Stimulated activated memory B cell treated with anti-CD40 and anti-IgM and Interleukin-4, amounts not matched to agents 10 μg/mL and 1 μg/mL and 100 μg/mL, for 72 hours (primary cell): ENCODE measurements around the gene TYROBP.

Experiments
- ATAC-seq: fragments of 150-1000 bp; cut with Tn5 transposase; 2 replicates; pipeline ENCODE4 v1.10.0; 2021
- H3K27ac Mint-ChIP-seq: one replicate; pipeline ENCODE4 v1.8.0; 2022; ENCODE audit warnings: mild to moderate bottlenecking, mixed read lengths
- H3K27me3 Mint-ChIP-seq: one replicate; pipeline ENCODE4 v1.8.0; 2022; ENCODE audit warnings: mixed read lengths
- H3K36me3 Mint-ChIP-seq: one replicate; pipeline ENCODE4 v1.8.0; 2022; ENCODE audit warnings: mixed read lengths
- H3K4me1 Mint-ChIP-seq: one replicate; pipeline ENCODE4 v1.8.0; 2022; ENCODE audit warnings: mixed read lengths
- H3K4me3 Mint-ChIP-seq: one replicate; pipeline ENCODE4 v1.8.0; 2022; ENCODE audit warnings: mild to moderate bottlenecking, moderate library complexity, mixed read lengths
- H3K9me3 Mint-ChIP-seq: one replicate; pipeline ENCODE4 v1.8.0; 2022; ENCODE audit warnings: mixed read lengths

Gene TYROBP

GRCh38 chr19:35937345-35938281 is 29.5 kb upstream of the TYROBP start:
- Mint-ChIP-seq H3K27me3 (peaks cover 29% of the 10 kb centered on the region), H3K9me3 (no peaks in the 10 kb centered on the region), H3K27ac (no peak overlapping the region), H3K4me1 (peaks cover 24% of the 10 kb centered on the region), H3K4me3 (peak overlapping the region; percentile 52), H3K36me3 (no peaks in the 10 kb centered on the region)
- peak; percentile 6 for ATAC-seq

GRCh38 chr19:35936738-35937268 is 28.7 kb upstream of the TYROBP start:
- peak overlapping the region; percentile 69 for H3K4me3 Mint-ChIP-seq
- peaks cover 29% of the 10 kb centered on the region for H3K27me3 Mint-ChIP-seq
- no peak overlapping the region for H3K27ac Mint-ChIP-seq
- peaks cover 28% of the 10 kb centered on the region for H3K4me1 Mint-ChIP-seq
- H3K36me3 Mint-ChIP-seq: no peaks in the 10 kb centered on the region
- H3K9me3 Mint-ChIP-seq: no peaks in the 10 kb centered on the region
- no peak for ATAC-seq

GRCh38 chr19:35935911-35936737 is 28.0 kb upstream of the TYROBP start, which contains the start of gene LRFN3:
Gene LRFN3, plus strand, starts transcription at chr19:35936374. Its CDS starts 3,052 bp downstream, at chr19:35939426.
- no peaks in the 10 kb centered on the region for H3K9me3 Mint-ChIP-seq
- H3K4me1 Mint-ChIP-seq: peaks cover 33% of the 10 kb centered on the region
- H3K27ac Mint-ChIP-seq: peak within 1 kb of the TSS; percentile 2
- H3K4me3 Mint-ChIP-seq: peak within 1 kb of the TSS; percentile 78
- no peak for ATAC-seq
- H3K27me3 Mint-ChIP-seq: peaks cover 29% of the 10 kb centered on the region
- no peaks in the 10 kb centered on the region for H3K36me3 Mint-ChIP-seq

GRCh38 chr19:35932291-35932936 is 24.3 kb upstream of the TYROBP start:
- Mint-ChIP-seq H3K9me3 (peaks cover 4% of the 10 kb centered on the region), H3K27ac (no peak overlapping the region), H3K36me3 (no peaks in the 10 kb centered on the region), H3K27me3 (peaks cover 13% of the 10 kb centered on the region), H3K4me1 (peaks cover 47% of the 10 kb centered on the region), H3K4me3 (no peak overlapping the region)
- no peak for ATAC-seq

- H3K9me3 Mint-ChIP-seq: peaks cover 4% of the 10 kb centered on the region
- H3K27me3 Mint-ChIP-seq: peaks cover 12% of the 10 kb centered on the region
- ATAC-seq: no peak
- H3K36me3 Mint-ChIP-seq: no peaks in the 10 kb centered on the region
- peak overlapping the region; percentile 73 for H3K4me3 Mint-ChIP-seq
- no peak overlapping the region for H3K27ac Mint-ChIP-seq
- peaks cover 51% of the 10 kb centered on the region for H3K4me1 Mint-ChIP-seq
These were observed 23.7 kb upstream of the TYROBP start for GRCh38 chr19:35931874-35932202.

GRCh38 chr19:35931161-35931873 is 23.2 kb upstream of the TYROBP start:
- H3K4me3 Mint-ChIP-seq: peak overlapping the region; percentile 73
- H3K9me3 Mint-ChIP-seq: peaks cover 4% of the 10 kb centered on the region
- no peaks in the 10 kb centered on the region for H3K36me3 Mint-ChIP-seq
- H3K4me1 Mint-ChIP-seq: peaks cover 56% of the 10 kb centered on the region
- H3K27ac Mint-ChIP-seq: peak overlapping the region; percentile 78
- peaks cover 11% of the 10 kb centered on the region for H3K27me3 Mint-ChIP-seq
- ATAC-seq: peak; percentile 97

GRCh38 chr19:35929876-35930275 is 21.8 kb upstream of the TYROBP start:
- Mint-ChIP-seq H3K27me3 (no peaks in the 10 kb centered on the region), H3K36me3 (peaks cover 11% of the 10 kb centered on the region), H3K4me3 (peak overlapping the region; percentile 49), H3K9me3 (peaks cover 12% of the 10 kb centered on the region), H3K4me1 (peaks cover 48% of the 10 kb centered on the region), H3K27ac (peak overlapping the region; percentile 78)
- no peak for ATAC-seq

GRCh38 chr19:35928507-35928906 is 20.4 kb upstream of the TYROBP start:
- peak; percentile 70 for ATAC-seq
- peaks cover 11% of the 10 kb centered on the region for H3K36me3 Mint-ChIP-seq
- H3K4me1 Mint-ChIP-seq: peaks cover 48% of the 10 kb centered on the region
- peak overlapping the region; percentile 56 for H3K27ac Mint-ChIP-seq
- H3K4me3 Mint-ChIP-seq: peak overlapping the region; percentile 37
- H3K27me3 Mint-ChIP-seq: no peaks in the 10 kb centered on the region
- peaks cover 12% of the 10 kb centered on the region for H3K9me3 Mint-ChIP-seq

GRCh38 chr19:35925501-35925900 is 17.4 kb upstream of the TYROBP start:
- Mint-ChIP-seq H3K27ac (peak overlapping the region; percentile 56), H3K4me3 (no peak overlapping the region), H3K36me3 (peaks cover 11% of the 10 kb centered on the region), H3K9me3 (peaks cover 12% of the 10 kb centered on the region), H3K4me1 (peaks cover 34% of the 10 kb centered on the region), H3K27me3 (no peaks in the 10 kb centered on the region)
- no peak for ATAC-seq

- H3K4me3 Mint-ChIP-seq: no peak overlapping the region
- peaks cover 7% of the 10 kb centered on the region for H3K9me3 Mint-ChIP-seq
- no peaks in the 10 kb centered on the region for H3K27me3 Mint-ChIP-seq
- no peak for ATAC-seq
- H3K4me1 Mint-ChIP-seq: peaks cover 9% of the 10 kb centered on the region
- H3K27ac Mint-ChIP-seq: no peak overlapping the region
- peaks cover 8% of the 10 kb centered on the region for H3K36me3 Mint-ChIP-seq
These were observed 12.9 kb upstream of the TYROBP start for GRCh38 chr19:35921012-35921411.

- H3K4me1 Mint-ChIP-seq: peaks cover 25% of the 10 kb centered on the region
- H3K4me3 Mint-ChIP-seq: no peak overlapping the region
- no peak for ATAC-seq
- H3K36me3 Mint-ChIP-seq: no peaks in the 10 kb centered on the region
- H3K9me3 Mint-ChIP-seq: no peaks in the 10 kb centered on the region
- H3K27me3 Mint-ChIP-seq: no peaks in the 10 kb centered on the region
- H3K27ac Mint-ChIP-seq: peak overlapping the region; percentile 32
These were observed 11.2 kb upstream of the TYROBP start for GRCh38 chr19:35919306-35919705.

GRCh38 chr19:35915443-35915842 is 7.3 kb upstream of the TYROBP start:
- Mint-ChIP-seq H3K4me1 (peaks cover 54% of the 10 kb centered on the region), H3K27ac (peak overlapping the region; percentile 90), H3K27me3 (no peaks in the 10 kb centered on the region), H3K4me3 (no peak overlapping the region), H3K36me3 (no peaks in the 10 kb centered on the region), H3K9me3 (no peaks in the 10 kb centered on the region)
- peak; percentile 86 for ATAC-seq

GRCh38 chr19:35913589-35913988 is 5.5 kb upstream of the TYROBP start:
- Mint-ChIP-seq H3K27me3 (no peaks in the 10 kb centered on the region), H3K27ac (peak overlapping the region; percentile 90), H3K4me1 (peaks cover 61% of the 10 kb centered on the region), H3K36me3 (no peaks in the 10 kb centered on the region), H3K9me3 (no peaks in the 10 kb centered on the region), H3K4me3 (peak overlapping the region; percentile 64)
- ATAC-seq: peak; percentile 57

GRCh38 chr19:35911790-35912189 is 3.7 kb upstream of the TYROBP start:
- H3K4me1 Mint-ChIP-seq: peaks cover 79% of the 10 kb centered on the region
- no peaks in the 10 kb centered on the region for H3K9me3 Mint-ChIP-seq
- ATAC-seq: no peak
- peak overlapping the region; percentile 39 for H3K4me3 Mint-ChIP-seq
- H3K27ac Mint-ChIP-seq: peak overlapping the region; percentile 88
- no peaks in the 10 kb centered on the region for H3K27me3 Mint-ChIP-seq
- H3K36me3 Mint-ChIP-seq: no peaks in the 10 kb centered on the region
